Large intestine (tissue), 3 donors: ENCODE measurements around the gene SYNDIG1. TPM values are rescaled to one million over a fixed set of nuclear protein-coding genes. Genes with fewer than 3 reads are reported as not detected.

ENCODE experiments used
- DNase-seq, 2 donors: peaks; one replicate each; pipeline versions ENCODE4 v3.0.0 to v3.0.0-alpha.2; 2013
- H3K27ac ChIP-seq: one replicate; pipeline ENCODE4 v1.5.1; 2013; ENCODE audit warnings: low read length
- H3K27me3 ChIP-seq: 2 replicates; pipeline ENCODE4 v1.6.1; 2013; ENCODE audit warnings: low read length; ENCODE audit not compliant: control insufficient read depth, insufficient read depth
- H3K36me3 ChIP-seq: 2 replicates; pipeline ENCODE4 v1.6.1; 2013; ENCODE audit warnings: low read length; ENCODE audit not compliant: control insufficient read depth, insufficient read depth
- H3K4me1 ChIP-seq: one replicate; pipeline ENCODE4 v1.6.1; 2013; ENCODE audit warnings: low read length; ENCODE audit not compliant: control insufficient read depth, insufficient read depth
- H3K4me3 ChIP-seq: one replicate; pipeline ENCODE4 v1.5.1; 2013; ENCODE audit warnings: low read length
- H3K9me3 ChIP-seq: one replicate; pipeline ENCODE4 v1.6.1; 2013; ENCODE audit warnings: mild to moderate bottlenecking, low read depth, low read length, moderate library complexity; ENCODE audit not compliant: control insufficient read depth
- whole genome bisulfite sequencing: methylation state at CpG from one replicate; pipeline ENCODE4 v1.1.5; 2013; ENCODE audit warnings: low lambda C conversion rate; ENCODE audit not compliant: insufficient coverage; 5-methylcytosine and 5-hydroxymethylcytosine counted together
- polyA plus RNA-seq: library from polyadenylated mRNA; unstranded; fragments of 120-200 nt; gene quantifications from one replicate; pipeline ENCODE4 v1.2.1, GENCODE V29; 2013

The SYNDIG1 gene
- polyA plus RNA-seq, 1 donor: 2.0 TPM

DNA sequence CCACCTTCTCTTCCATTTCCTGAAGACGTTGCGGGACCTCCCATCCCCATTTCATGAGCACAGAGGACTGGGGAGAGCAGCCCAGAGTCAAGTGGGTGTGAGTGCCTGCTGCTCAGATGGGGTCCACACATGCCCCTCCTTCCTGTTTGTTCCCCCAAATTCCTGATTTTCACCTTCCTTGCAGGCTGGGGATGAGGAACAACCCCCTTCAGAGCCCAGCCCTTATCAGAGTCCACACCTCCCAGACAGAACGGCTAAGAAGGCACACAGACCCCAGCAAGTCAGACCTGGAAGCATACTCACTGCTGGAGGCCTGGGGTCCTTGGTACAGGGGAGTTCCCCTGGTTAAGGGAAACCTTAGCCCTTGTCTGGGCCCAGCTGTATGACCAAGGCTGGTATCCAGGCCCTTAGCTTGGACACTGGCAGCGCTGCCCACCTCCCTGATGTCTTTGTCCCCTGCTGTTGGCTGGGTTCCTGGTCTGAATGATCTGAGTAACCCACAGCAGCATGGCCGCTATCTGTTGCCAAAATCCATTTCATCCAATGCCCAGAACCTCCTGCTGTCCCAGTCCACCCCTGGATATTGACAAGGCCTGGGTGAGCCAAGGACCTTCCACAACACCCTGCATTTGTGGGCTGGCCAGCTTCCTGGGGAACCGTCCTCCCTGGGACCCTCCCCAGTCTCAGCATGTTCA lies 230.9 kb downstream of the SYNDIG1 start:
- Histone ChIP-seq H3K36me3 (no peaks in the 10 kb centered on the region), H3K27ac (no peak overlapping the region), H3K4me3 (no peak overlapping the region), H3K27me3 (no peaks in the 10 kb centered on the region), H3K4me1 (no peaks in the 10 kb centered on the region), H3K9me3 (no peaks in the 10 kb centered on the region)
- DNase-seq: no peak
- WGBS: no CpG with 5 or more reads among the region's 6 CpGs

DNA sequence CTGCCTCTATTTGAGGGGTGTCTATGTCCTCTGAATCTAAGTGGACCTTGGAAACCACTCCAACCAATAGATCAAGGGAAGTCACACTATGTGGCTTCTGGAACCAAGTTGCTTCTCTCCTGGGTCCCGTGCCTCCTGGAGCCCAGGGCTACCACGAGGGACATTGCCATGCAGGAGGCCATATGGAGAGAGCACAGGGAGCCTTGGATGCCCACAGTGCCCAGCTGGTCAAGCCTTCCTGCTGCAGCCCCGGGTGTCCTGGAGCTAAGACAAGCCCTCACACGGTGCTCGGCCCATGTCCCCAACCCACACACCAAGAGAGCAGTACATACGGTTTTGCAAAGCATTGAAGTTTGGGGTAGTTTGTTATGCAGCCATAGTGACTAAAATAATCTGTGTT lies 231.6 kb downstream of the SYNDIG1 start:
- H3K27ac ChIP-seq: no peak overlapping the region
- H3K4me1 ChIP-seq: no peaks in the 10 kb centered on the region
- no peaks in the 10 kb centered on the region for H3K36me3 ChIP-seq
- H3K4me3 ChIP-seq: no peak overlapping the region
- no peaks in the 10 kb centered on the region for H3K27me3 ChIP-seq
- no peak for DNase-seq
- H3K9me3 ChIP-seq: no peaks in the 10 kb centered on the region
- no CpG with 5 or more reads among the region's 6 CpGs for WGBS

DNA sequence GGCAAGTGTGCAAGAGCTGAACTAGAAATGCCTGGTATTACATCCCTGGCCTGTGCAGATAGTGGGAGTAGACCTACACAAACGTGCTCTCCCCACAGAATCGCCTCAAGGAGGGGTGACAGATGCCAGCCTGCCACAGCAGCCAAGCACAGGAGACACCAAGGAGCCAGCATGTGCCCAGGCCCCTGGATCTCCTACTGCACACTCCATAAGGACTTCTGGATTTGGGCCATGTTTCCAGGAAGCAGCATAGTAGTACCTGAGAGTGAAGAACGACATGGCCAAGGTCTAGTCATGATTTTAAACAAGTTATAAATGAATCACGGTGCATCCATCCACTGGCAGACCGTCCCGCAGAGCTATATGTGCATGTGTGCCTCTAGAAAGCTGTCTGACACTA lies 232.2 kb downstream of the SYNDIG1 start:
- H3K27ac ChIP-seq: no peak overlapping the region

DNA sequence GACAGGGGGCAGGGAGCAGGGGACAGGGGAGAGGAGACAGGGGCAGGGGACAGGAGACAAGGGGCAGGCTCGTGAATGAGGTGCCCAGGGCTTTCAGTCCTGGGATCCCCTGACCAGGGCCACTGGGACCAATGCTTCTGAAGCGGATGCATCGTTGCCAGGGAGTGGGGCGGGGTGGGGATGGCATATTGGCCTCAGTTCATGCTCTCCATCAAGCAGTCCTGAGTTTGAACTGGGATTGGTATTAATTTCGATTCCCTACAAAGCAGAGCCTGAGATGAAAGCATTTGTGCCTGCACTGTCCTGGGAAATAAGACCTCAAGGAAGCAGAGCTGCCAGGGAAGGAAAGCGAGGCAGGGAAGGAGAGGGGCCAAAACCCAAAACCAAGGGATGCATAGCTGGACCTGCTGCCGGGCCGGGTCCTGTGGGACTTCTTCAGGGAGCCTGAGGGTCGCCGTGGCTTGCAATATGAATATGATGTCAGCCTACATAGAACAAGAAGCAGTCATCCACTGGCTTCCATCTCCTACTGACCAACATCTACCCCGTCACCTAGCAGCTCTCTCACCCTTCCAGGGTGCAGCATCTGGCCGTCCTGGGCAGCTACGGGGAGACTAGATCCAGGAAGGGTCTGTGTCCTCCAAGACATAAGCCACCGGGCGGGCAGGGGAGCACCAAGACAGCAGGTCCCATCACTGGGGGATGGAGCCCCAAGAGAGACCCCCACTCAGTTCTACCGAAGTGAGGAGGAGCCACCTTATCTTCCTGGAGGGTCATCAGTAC lies 233.3 kb downstream of the SYNDIG1 start:
- no peak overlapping the region for H3K27ac ChIP-seq
- no peaks in the 10 kb centered on the region for H3K27me3 ChIP-seq
- no peak overlapping the region for H3K4me3 ChIP-seq
- H3K4me1 ChIP-seq: no peaks in the 10 kb centered on the region
- no peak for DNase-seq
- no peaks in the 10 kb centered on the region for H3K36me3 ChIP-seq
- no peaks in the 10 kb centered on the region for H3K9me3 ChIP-seq
- 67% methylated on average over 1 of the region's 16 CpGs for WGBS

More for the DNA sequence above, 232.2 kb downstream of the SYNDIG1 start:
- no peaks in the 10 kb centered on the region for H3K27me3 ChIP-seq
- DNase-seq: no peak
- H3K4me1 ChIP-seq: no peaks in the 10 kb centered on the region
- no CpG with 5 or more reads among the region's 6 CpGs for WGBS
- no peaks in the 10 kb centered on the region for H3K9me3 ChIP-seq
- no peak overlapping the region for H3K4me3 ChIP-seq
- no peaks in the 10 kb centered on the region for H3K36me3 ChIP-seq

DNA sequence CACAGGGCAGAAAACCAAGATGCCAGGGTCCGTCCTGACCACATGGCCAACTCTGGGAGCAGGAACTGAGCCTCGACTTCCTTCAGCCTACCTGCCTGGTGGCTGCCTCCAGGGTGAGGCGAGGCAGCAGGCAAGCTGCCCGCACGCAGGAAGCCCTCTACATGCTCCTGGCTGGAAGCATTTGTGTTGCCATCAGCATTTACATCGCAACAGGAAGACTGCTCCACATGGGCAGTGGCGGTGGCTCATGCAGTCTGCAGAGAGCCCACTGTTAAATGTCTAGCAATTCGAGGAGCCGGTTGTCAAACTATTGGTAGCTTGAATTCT lies 233.8 kb downstream of the SYNDIG1 start:
- Histone ChIP-seq H3K4me1 (no peaks in the 10 kb centered on the region), H3K4me3 (no peak overlapping the region), H3K9me3 (no peaks in the 10 kb centered on the region), H3K27me3 (peaks cover under 1% of the 10 kb centered on the region), H3K36me3 (no peaks in the 10 kb centered on the region), H3K27ac (no peak overlapping the region)
- no peak for DNase-seq
- no CpG with 5 or more reads among the region's 9 CpGs for WGBS

DNA sequence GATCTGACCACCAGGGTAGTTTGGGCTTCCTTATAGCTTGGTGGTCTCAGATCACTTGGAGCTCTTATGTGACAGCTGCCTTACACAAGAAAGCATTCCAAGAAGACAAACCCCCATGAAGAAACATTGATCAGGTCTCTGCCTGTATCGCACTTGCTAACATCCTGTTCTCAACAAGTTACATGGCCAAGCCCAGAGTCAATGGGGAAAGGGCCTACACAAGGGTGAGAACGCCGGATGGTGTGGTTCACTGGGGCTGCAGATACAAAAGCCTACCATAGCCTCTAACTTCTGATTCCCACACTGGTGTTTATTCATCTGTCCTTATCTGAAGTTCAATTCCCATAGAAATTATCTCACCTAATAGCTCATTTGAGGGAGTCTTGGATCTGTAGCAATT lies 235.5 kb downstream of the SYNDIG1 start:
- no CpG with 5 or more reads among the region's 3 CpGs for WGBS
- no peaks in the 10 kb centered on the region for H3K4me1 ChIP-seq
- no peak overlapping the region for H3K4me3 ChIP-seq
- DNase-seq: no peak
- H3K27ac ChIP-seq: no peak overlapping the region
- no peaks in the 10 kb centered on the region for H3K9me3 ChIP-seq
- peaks cover 5% of the 10 kb centered on the region for H3K27me3 ChIP-seq
- no peaks in the 10 kb centered on the region for H3K36me3 ChIP-seq

DNA sequence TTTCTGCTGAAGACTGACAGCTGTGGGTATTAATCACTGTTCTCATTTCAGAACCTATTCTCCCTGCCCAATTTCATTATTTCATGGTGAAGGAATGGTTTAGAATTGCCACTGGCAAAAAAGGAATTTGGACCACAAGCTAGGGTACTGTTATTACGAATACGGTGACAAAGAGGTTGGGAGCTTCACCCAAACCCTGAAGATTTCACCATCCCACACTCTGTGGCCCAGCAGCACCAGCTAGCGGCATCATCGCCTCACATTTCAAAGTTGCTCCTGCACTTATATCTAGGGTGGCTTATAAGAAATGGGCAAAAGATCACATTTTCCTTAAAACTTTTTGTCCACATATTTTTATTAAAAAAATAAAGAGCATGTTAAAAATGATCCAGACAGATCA lies 236.1 kb downstream of the SYNDIG1 start:
- H3K36me3 ChIP-seq: no peaks in the 10 kb centered on the region
- H3K9me3 ChIP-seq: no peaks in the 10 kb centered on the region
- no CpG with 5 or more reads among the region's 4 CpGs for WGBS
- H3K27ac ChIP-seq: no peak overlapping the region
- H3K27me3 ChIP-seq: peaks cover 5% of the 10 kb centered on the region
- no peaks in the 10 kb centered on the region for H3K4me1 ChIP-seq
- H3K4me3 ChIP-seq: no peak overlapping the region
- DNase-seq: no peak

DNA sequence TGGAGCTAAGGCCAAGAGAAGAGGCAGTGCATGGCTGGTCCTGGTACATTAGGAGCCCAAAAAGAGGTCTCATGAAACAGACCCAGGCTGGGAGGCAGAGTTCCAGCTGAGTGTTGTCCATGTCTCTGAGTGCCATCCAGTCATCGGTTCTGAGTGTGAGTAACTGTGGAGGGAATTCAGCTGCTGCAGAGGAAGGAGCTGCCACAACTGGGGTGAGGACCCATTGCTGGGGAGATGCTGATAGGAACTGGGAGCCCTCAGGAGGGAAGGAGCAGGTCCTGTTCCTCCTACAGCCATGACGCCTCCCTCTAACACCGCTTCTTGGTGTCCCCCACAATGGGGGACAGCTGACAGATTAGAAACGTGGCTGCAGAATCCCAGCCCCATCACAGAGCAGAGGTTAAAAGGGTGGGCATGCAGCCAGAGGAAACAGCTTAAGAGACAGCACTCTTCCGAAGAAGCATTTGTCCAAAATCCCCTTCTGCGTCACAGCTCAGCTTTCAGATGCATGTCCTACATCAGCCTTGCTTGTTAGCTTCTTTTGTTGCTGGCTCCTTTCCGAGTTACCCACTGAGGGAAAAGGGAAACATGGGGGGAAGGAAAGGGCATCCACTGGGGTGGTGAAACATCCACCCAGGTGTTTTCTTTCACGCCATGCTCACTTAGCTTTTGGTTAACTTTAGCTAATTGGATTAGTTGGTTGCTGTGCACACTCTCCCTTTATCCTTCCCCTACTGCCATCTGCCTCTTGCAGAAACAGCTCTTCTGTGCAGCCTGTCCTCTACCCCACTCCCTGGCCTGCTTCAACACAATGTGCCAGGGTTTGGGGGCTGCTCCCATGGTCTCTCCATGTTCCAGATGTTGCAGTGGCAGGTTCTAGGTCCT lies 239.2 kb downstream of the SYNDIG1 start:
- peak in 1 of 2 donors; percentile 25 for DNase-seq
- WGBS: 83% methylated on average over 2 of the region's 8 CpGs
- Histone ChIP-seq H3K9me3 (no peaks in the 10 kb centered on the region), H3K36me3 (no peaks in the 10 kb centered on the region), H3K4me3 (no peak overlapping the region), H3K27ac (no peak overlapping the region), H3K4me1 (no peaks in the 10 kb centered on the region), H3K27me3 (peaks cover 5% of the 10 kb centered on the region)
